Activated gamma-delta T cell (primary cell): ENCODE measurements around the gene MAD1L1.

ENCODE experiments used
- DNase-seq: peaks from one replicate; lab custom pipeline; 2025; lab: John Stamatoyannopoulos, UW

MAD1L1 gene

GRCh38 chr7:2141021-2141410 lies 91.7 kb downstream of the MAD1L1 start:
- no peak for DNase-seq

- DNase-seq, result no peak
These were observed 92.3 kb downstream of the MAD1L1 start for GRCh38 chr7:2140216-2141020.

- DNase-seq, result no peak
These were observed 93.6 kb downstream of the MAD1L1 start for GRCh38 chr7:2139004-2139699.

- DNase-seq, result no peak
These were observed 94.5 kb downstream of the MAD1L1 start for GRCh38 chr7:2138146-2138765.

GRCh38 chr7:2134740-2135139 lies 98.0 kb downstream of the MAD1L1 start:
- no peak for DNase-seq

GRCh38 chr7:2132243-2132642 lies 100.5 kb downstream of the MAD1L1 start:
- no peak for DNase-seq

GRCh38 chr7:2131800-2132199 lies 100.9 kb downstream of the MAD1L1 start:
- DNase-seq, result no peak

- DNase-seq, result no peak
These were observed 101.4 kb downstream of the MAD1L1 start for GRCh38 chr7:2131341-2131740.

GRCh38 chr7:2130096-2130375 lies 102.7 kb downstream of the MAD1L1 start:
- DNase-seq, result no peak

- DNase-seq, result no peak
These were observed 103.2 kb downstream of the MAD1L1 start for GRCh38 chr7:2129323-2130095.

GRCh38 chr7:2128601-2129322 lies 104.0 kb downstream of the MAD1L1 start:
- no peak for DNase-seq

- DNase-seq, result no peak
These were observed 106.1 kb downstream of the MAD1L1 start for GRCh38 chr7:2126621-2127020.

GRCh38 chr7:2125931-2126330 lies 106.8 kb downstream of the MAD1L1 start:
- DNase-seq, result no peak

- DNase-seq, result no peak
These were observed 108.0 kb downstream of the MAD1L1 start for GRCh38 chr7:2124604-2125345.

- DNase-seq, result no peak
These were observed 108.8 kb downstream of the MAD1L1 start for GRCh38 chr7:2123916-2124315.

GRCh38 chr7:2123360-2123759 lies 109.4 kb downstream of the MAD1L1 start:
- no peak for DNase-seq

GRCh38 chr7:2122651-2123050 lies 110.1 kb downstream of the MAD1L1 start:
- no peak for DNase-seq

GRCh38 chr7:2120841-2121830 lies 111.6 kb downstream of the MAD1L1 start:
- no peak for DNase-seq

- no peak for DNase-seq
These were observed 112.5 kb downstream of the MAD1L1 start for GRCh38 chr7:2120251-2120660.
